Hepatic stellate cell (primary cell): Measurements from ENCODE around the gene UGT1A3.

Experiments used
- DNase-seq: peaks from one replicate; pipeline ENCODE4 v3.0.0; 2011; ENCODE audit warnings: low spot score

UGT1A3 gene

GRCh38 chr2:233758141-233758540, 29.3 kb downstream of the UGT1A3 start:
- DNase-seq: no peak

GRCh38 chr2:233758849-233759248, 30.0 kb downstream of the UGT1A3 start:
- DNase-seq: no peak

GRCh38 chr2:233760043-233760442, 31.2 kb downstream of the UGT1A3 start, which contains the start of gene UGT1A1:
Gene UGT1A1 (plus strand): TSS chr2:233760270. CDS start chr2:233760288, 18 bp downstream.
- DNase-seq: no peak

GRCh38 chr2:233761040-233761769, 32.4 kb downstream of the UGT1A3 start:
- DNase-seq: no peak

- DNase-seq: peak; percentile 35
Measured at GRCh38 chr2:233764264-233764663, 35.4 kb downstream of the UGT1A3 start.

- no peak for DNase-seq
Measured at GRCh38 chr2:233764761-233765160, 35.9 kb downstream of the UGT1A3 start.

- DNase-seq: no peak
Measured at GRCh38 chr2:233766416-233766815, 37.6 kb downstream of the UGT1A3 start.

GRCh38 chr2:233768076-233768475, 39.2 kb downstream of the UGT1A3 start:
- DNase-seq: no peak

- no peak for DNase-seq
Measured at GRCh38 chr2:233769260-233769659, 40.4 kb downstream of the UGT1A3 start.

- no peak for DNase-seq
Measured at GRCh38 chr2:233772153-233772552, 43.3 kb downstream of the UGT1A3 start.

GRCh38 chr2:233772583-233772982, 43.7 kb downstream of the UGT1A3 start:
- DNase-seq: no peak

- DNase-seq: no peak
Measured at GRCh38 chr2:233773854-233774253, 45.0 kb downstream of the UGT1A3 start.

- DNase-seq: no peak
Measured at GRCh38 chr2:233775414-233775813, 46.6 kb downstream of the UGT1A3 start.

GRCh38 chr2:233778030-233778429, 49.2 kb downstream of the UGT1A3 start, which contains the start of gene MROH2A:
Gene MROH2A (plus strand): TSS chr2:233778330. CDS start chr2:233779359, 1,029 bp downstream.
- no peak for DNase-seq

- DNase-seq: no peak
Measured at GRCh38 chr2:233779722-233780121, 50.9 kb downstream of the UGT1A3 start.

- DNase-seq: no peak
Measured at GRCh38 chr2:233780771-233781170, 51.9 kb downstream of the UGT1A3 start.

GRCh38 chr2:233789554-233789953, 60.7 kb downstream of the UGT1A3 start:
- no peak for DNase-seq

- no peak for DNase-seq
Measured at GRCh38 chr2:233791151-233791882, 62.5 kb downstream of the UGT1A3 start.

- DNase-seq: no peak
Measured at GRCh38 chr2:233791883-233792329, 63.1 kb downstream of the UGT1A3 start.

GRCh38 chr2:233792720-233793119, 63.9 kb downstream of the UGT1A3 start:
- DNase-seq: no peak

GRCh38 chr2:233793465-233794127, 64.8 kb downstream of the UGT1A3 start:
- DNase-seq: no peak

GRCh38 chr2:233794128-233794658, 65.4 kb downstream of the UGT1A3 start:
- DNase-seq: no peak
